ENCODE data around the gene MSRB1.

- TF ChIP-seq EZH2 (IDR thresholded peaks at IDR 0.05; ENCODE audit: borderline replicate concordance, insufficient read depth, low read depth, low read length, poor library complexity, severe bottlenecking) (no peak), CTCF (IDR thresholded peaks at IDR 0.05) (no peak)
Measured at GRCh38 chr16:1953734-1954133, 10.7 kb upstream of the MSRB1 start.
